Urothelium cell line (cell line): Measurements from ENCODE around the gene CLRN2.
"Not testable (repeated sequence)": the region's sequence is repeated elsewhere in the genome, so short reads cannot be mapped to it uniquely, and the experiment has no call there.

Experiments
- DNase-seq: peaks from one replicate; pipeline ENCODE4 v3.0.0; 2011; ENCODE audit warnings: low spot score, mixed read lengths
- FAIRE-seq: peaks from 2 replicates; lab custom pipeline; 2011; peaks lifted over from hg19 to GRCh38; lab: Jason Lieb, UNC

The CLRN2 gene

GRCh38 chr4:17502756-17503155, 12.2 kb upstream of the CLRN2 start:
- no peak for DNase-seq
- no peak for FAIRE-seq

- FAIRE-seq (no peak), DNase-seq (no peak)
These were observed 10.9 kb upstream of the CLRN2 start for GRCh38 chr4:17504081-17504480.

- FAIRE-seq (no peak), DNase-seq (no peak)
These were observed 4.4 kb upstream of the CLRN2 start for GRCh38 chr4:17510582-17510981.

- DNase-seq = no peak
- no peak for FAIRE-seq
These were observed 3.9 kb upstream of the CLRN2 start for GRCh38 chr4:17511051-17511450.

- peak; percentile 26 for DNase-seq
- FAIRE-seq = no peak
These were observed 3.4 kb upstream of the CLRN2 start for GRCh38 chr4:17511509-17511949.

- DNase-seq = peak; percentile 84
- FAIRE-seq = no peak
These were observed 2.8 kb upstream of the CLRN2 start, which contains the start of gene QDPR for GRCh38 chr4:17511950-17512795. QDPR (minus strand) TSS chr4:17512090; CDS start chr4:17512054, 36 bp downstream.

- DNase-seq (no peak), FAIRE-seq (no peak)
These were observed 1.8 kb upstream of the CLRN2 start for GRCh38 chr4:17512973-17513665.

GRCh38 chr4:17515445-17516407, 761 bp downstream of the CLRN2 start:
- FAIRE-seq = no peak
- no peak for DNase-seq

- FAIRE-seq = no peak
These were observed 2.0 kb downstream of the CLRN2 start for GRCh38 chr4:17516980-17517379.

GRCh38 chr4:17517664-17518063, 2.7 kb downstream of the CLRN2 start:
- no peak for DNase-seq
- FAIRE-seq = no peak

More at GRCh38 chr4:17516980-17517379, 2.0 kb downstream of the CLRN2 start:
- no peak for DNase-seq

- no peak for DNase-seq
- no peak for FAIRE-seq
These were observed 6.6 kb downstream of the CLRN2 start for GRCh38 chr4:17521595-17521994.

- no peak for DNase-seq
- no peak for FAIRE-seq
These were observed 8.7 kb downstream of the CLRN2 start for GRCh38 chr4:17523662-17524061.

GRCh38 chr4:17526695-17527477, 11.9 kb downstream of the CLRN2 start:
- FAIRE-seq = no peak
- DNase-seq = no peak

- no peak for FAIRE-seq
These were observed 13.7 kb downstream of the CLRN2 start for GRCh38 chr4:17528551-17529165.

GRCh38 chr4:17531538-17532285, 16.7 kb downstream of the CLRN2 start:
- DNase-seq (no peak), FAIRE-seq (no peak)

More at GRCh38 chr4:17528551-17529165, 13.7 kb downstream of the CLRN2 start:
- no peak for DNase-seq

- DNase-seq = no peak
- FAIRE-seq = no peak
These were observed 19.7 kb downstream of the CLRN2 start for GRCh38 chr4:17534705-17535104.

- no peak for DNase-seq
- no peak for FAIRE-seq
These were observed 20.3 kb downstream of the CLRN2 start for GRCh38 chr4:17535242-17535641.

GRCh38 chr4:17535906-17536305, 20.9 kb downstream of the CLRN2 start:
- no peak for FAIRE-seq

GRCh38 chr4:17537060-17537459, 22.1 kb downstream of the CLRN2 start:
- not testable (repeated sequence) for DNase-seq, FAIRE-seq

More at GRCh38 chr4:17535906-17536305, 20.9 kb downstream of the CLRN2 start:
- no peak for DNase-seq
